Mucosa of descending colon (tissue), 3 donors: ENCODE data around the gene RAD1. TPM values are rescaled to one million over a fixed set of nuclear protein-coding genes. Genes with fewer than 3 reads are reported as not detected.

Source experiments
- ATAC-seq: fragments of 200-7000 bp; cut with Tn5 transposase; one replicate; pipeline ENCODE4 v1.9.1; 2020; ENCODE audit warnings: mild to moderate bottlenecking, moderate library complexity
- DNase-seq, 3 donors: peaks; one replicate each; pipeline ENCODE4 v3.0.0-alpha.2; 2020
- H3K36me3 ChIP-seq: fragments of 200-600 bp; one replicate; pipeline ENCODE4 v1.8.0; 2021; ENCODE audit warnings: low read depth, mild to moderate bottlenecking
- H3K4me1 ChIP-seq: fragments of 200-600 bp; one replicate; pipeline ENCODE4 v1.8.0; 2021; ENCODE audit warnings: low read depth, mild to moderate bottlenecking
- H3K4me3 ChIP-seq: fragments of 200-600 bp; one replicate; pipeline ENCODE4 v1.8.0; 2021; ENCODE audit warnings: mild to moderate bottlenecking
- H3K9me3 ChIP-seq: fragments of 200-600 bp; one replicate; pipeline ENCODE4 v1.8.0; 2021; ENCODE audit warnings: mild to moderate bottlenecking
- intact Hi-C, 2 donors: fragments of 100-400 bp; cut with DNase I in 1 of 2; cut with micrococcal nuclease in 1 of 2; formaldehyde crosslinking; loops; one replicate each; pipeline versions ENCODE4 v1.11.0 to v1.11.1; 2022; cut with DNase I, micrococcal nuclease
- total RNA-seq, 3 donors: library from RNA; stranded (reverse); fragmentation: NEBNext Ultra II Directional in 2 of 3; extraction: Animal tissue kit (Norgen Biotek cat#: 25700) in 2 of 3; gene quantifications; one replicate each; pipeline versions ENCODE4 v1.2.1 to v1.2.4, GENCODE V29; 2021 to 2023
- TF ChIP-seq, protein P1 (sequence below): fragments of 200-600 bp; IDR thresholded peaks from one replicate; pipeline ENCODE4 v1.8.0; 2022; ENCODE audit warnings: antibody characterized with exemption, mild to moderate bottlenecking
- donor health status: DM: no; HTN: no; CAD: no; lungs with moderate emphysema.
- donor health status: DM: no; HTN: no; CAD: no.
- donor health status: DM: no; HTN: yes; CAD: no.

The RAD1 gene
- total RNA-seq, 3 donors from 2014 or later, result 12.0 to 14.7 (median 13.8) TPM

DNA sequence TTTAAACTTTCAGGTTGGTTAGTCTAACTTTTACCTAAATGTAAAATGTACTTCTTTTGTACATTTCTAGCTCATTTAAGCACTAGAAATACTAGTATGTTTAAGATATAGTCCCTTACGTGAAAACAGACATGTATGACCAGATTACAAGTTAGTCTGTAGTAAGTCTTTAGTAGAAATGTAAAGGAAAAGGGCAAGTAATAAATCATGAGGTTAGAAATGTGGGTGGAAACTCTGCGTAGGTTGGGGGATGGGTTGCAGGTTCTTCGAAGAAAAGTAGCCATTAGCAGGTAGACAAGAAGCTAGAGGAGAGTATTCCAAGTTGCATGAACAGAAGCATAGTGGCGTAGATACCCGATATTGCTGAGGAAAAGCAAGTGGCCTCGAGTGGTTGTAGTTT, 22.9 kb downstream of the RAD1 start:
- TF ChIP-seq, protein P1, sequence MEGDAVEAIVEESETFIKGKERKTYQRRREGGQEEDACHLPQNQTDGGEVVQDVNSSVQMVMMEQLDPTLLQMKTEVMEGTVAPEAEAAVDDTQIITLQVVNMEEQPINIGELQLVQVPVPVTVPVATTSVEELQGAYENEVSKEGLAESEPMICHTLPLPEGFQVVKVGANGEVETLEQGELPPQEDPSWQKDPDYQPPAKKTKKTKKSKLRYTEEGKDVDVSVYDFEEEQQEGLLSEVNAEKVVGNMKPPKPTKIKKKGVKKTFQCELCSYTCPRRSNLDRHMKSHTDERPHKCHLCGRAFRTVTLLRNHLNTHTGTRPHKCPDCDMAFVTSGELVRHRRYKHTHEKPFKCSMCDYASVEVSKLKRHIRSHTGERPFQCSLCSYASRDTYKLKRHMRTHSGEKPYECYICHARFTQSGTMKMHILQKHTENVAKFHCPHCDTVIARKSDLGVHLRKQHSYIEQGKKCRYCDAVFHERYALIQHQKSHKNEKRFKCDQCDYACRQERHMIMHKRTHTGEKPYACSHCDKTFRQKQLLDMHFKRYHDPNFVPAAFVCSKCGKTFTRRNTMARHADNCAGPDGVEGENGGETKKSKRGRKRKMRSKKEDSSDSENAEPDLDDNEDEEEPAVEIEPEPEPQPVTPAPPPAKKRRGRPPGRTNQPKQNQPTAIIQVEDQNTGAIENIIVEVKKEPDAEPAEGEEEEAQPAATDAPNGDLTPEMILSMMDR, result no peak
- intact Hi-C loops, result no loop called here
- DNase-seq (no peak), ATAC-seq (no peak)
- Histone ChIP-seq H3K9me3 (no peaks in the 10 kb centered on the region), H3K36me3 (no peaks in the 10 kb centered on the region), H3K4me1 (no peaks in the 10 kb centered on the region), H3K4me3 (no peak overlapping the region)

DNA sequence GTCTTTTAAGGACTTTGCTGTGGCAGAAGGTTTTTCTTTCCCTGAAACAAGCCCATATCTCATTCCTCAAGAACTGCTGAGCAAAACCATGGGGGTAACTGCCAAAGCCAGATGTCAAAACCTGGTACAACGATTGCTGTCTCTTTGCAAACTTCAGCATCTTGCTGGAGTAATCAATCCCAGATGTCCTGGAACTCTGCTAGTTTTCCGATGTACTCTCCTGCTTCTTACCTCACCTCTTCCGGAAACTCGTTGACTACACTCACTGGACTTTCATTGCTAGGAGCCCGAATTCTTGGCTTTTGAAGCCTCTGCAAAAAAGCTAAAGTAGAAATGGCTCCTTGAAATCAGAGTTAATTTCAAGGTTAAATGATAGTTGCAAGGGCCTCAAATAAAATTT, 23.3 kb downstream of the RAD1 start:
- no peak overlapping the region for H3K4me3 ChIP-seq
- no peaks in the 10 kb centered on the region for H3K36me3 ChIP-seq
- no peak for DNase-seq
- intact Hi-C loops, result no loop called here
- TF ChIP-seq, protein P1, result no peak
- ATAC-seq, result no peak
- H3K4me1 ChIP-seq, result no peaks in the 10 kb centered on the region
- H3K9me3 ChIP-seq, result no peaks in the 10 kb centered on the region

DNA sequence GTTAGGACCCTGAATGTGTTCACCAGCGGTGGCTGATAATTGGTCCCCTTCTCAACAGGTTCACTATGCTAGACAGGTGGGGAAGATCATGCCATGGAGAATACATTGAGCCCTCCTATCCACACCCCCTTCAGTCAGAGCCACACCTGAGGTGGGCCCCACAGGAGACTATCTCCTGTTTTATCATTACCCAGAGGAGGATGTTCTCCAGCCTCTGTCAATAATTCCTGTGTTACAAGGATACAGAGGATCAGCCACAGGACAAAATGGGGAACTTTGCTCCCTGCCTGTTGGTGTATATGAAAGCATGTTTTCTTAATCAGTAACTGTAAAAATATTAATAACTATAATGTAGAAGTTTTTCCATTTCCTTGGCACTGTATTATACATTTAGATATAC, 25.9 kb downstream of the RAD1 start:
- Histone ChIP-seq H3K4me1 (no peaks in the 10 kb centered on the region), H3K9me3 (no peaks in the 10 kb centered on the region), H3K4me3 (no peak overlapping the region), H3K36me3 (no peaks in the 10 kb centered on the region)
- intact Hi-C loops, result no loop called here
- ATAC-seq (no peak), DNase-seq (no peak)
- TF ChIP-seq, protein P1, result no peak

DNA sequence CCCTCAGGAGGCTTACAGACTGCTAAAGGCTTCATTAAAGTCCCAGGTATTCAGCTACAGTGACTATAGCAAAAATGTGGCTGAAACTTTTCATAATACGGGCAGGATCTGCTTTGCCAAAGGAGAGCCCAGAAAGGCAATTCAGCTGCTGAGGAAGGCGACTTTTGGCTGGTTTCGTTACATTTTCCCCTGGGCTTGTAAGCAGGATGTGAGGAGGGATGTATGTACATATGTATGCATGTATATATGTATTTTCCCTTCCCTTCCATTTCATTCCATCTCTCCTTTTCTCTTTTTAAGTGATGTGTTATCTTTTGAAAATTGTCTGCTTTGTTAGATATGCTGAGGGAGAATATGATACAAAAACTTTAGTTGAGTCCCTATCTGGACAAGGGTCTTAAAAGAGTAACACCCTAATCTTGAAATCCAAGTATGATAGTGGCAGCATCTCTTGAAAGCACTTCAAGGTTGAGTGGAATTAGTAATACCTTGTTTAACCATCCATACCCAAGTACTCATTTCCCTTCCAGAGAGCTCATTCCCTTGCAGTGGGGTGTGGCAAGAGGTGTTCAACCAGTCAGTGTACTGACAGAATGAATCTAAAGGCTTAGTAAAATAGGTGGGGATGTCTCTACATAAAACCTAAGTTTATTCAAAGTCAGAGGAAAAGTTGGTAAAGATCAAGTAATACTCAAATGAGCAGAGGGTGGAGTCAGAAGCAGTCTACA, 28.7 kb downstream of the RAD1 start:
- ATAC-seq (no peak), DNase-seq (no peak)
- no peaks in the 10 kb centered on the region for H3K9me3 ChIP-seq
- H3K4me3 ChIP-seq, result no peak overlapping the region
- intact Hi-C loops, result no loop called here
- TF ChIP-seq, protein P1, result no peak
- H3K36me3 ChIP-seq, result no peaks in the 10 kb centered on the region
- no peaks in the 10 kb centered on the region for H3K4me1 ChIP-seq

DNA sequence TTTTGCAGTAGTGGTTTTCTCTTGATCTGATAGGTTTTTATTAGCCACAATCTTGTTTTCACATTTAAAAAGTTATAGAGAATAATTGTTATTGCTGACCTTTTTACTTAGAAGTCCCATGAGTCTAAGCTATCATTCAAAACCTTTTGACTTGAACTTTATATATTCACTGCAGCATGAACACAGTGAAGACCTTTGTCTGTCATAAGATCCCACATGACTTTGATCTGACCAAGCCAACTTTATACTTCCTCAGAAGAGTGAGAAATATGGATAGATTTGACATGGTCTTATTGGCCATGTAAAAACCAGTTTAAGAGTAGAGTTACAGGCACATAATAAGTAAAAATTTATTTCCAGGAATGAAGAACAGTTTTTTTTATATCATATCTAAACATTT, 34.1 kb downstream of the RAD1 start:
- H3K4me1 ChIP-seq, result no peaks in the 10 kb centered on the region
- DNase-seq (no peak), ATAC-seq (no peak)
- no peaks in the 10 kb centered on the region for H3K36me3 ChIP-seq
- no peak overlapping the region for H3K4me3 ChIP-seq
- intact Hi-C loops, result no loop called here
- no peaks in the 10 kb centered on the region for H3K9me3 ChIP-seq
- TF ChIP-seq, protein P1, result no peak

DNA sequence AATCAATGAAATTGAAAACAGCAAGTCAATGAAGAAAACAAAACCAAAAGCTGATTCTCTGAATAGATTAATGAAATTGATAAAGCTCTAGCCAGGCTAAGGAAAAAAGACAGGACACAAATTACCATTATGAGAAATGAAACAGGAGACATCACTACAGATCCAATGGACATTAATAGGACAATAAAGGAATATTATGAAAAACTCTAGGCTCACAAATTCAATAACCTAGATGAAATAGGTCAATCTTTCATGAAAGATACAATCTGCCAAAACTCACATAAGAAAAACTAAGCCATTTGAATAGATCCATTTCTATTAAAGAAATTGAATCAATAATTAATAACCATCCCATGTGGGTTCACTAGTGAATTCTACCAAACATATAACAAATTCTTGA, 39.0 kb downstream of the RAD1 start:
- H3K4me1 ChIP-seq, result no peaks in the 10 kb centered on the region
- DNase-seq, result no peak
- H3K4me3 ChIP-seq, result no peak overlapping the region
- TF ChIP-seq, protein P1, result no peak
- intact Hi-C loops, result no loop called here
- ATAC-seq, result no peak
- H3K36me3 ChIP-seq, result no peaks in the 10 kb centered on the region
- H3K9me3 ChIP-seq, result no peaks in the 10 kb centered on the region
